Fibroblast of mammary gland (primary cell): ENCODE measurements around the gene CDKN2B-AS1.
A peak's percentile ranks its signal among the peaks of the same experiment; 100 is the strongest.

Source experiments
- DNase-seq: peaks from one replicate; pipeline ENCODE4 v3.0.0-alpha.2; 2010; ENCODE audit warnings: low read depth
- H3K4me3 ChIP-seq: 2 replicates; pipeline ENCODE4 v1.5.1; 2011; ENCODE audit warnings: low read depth, mild to moderate bottlenecking, low read length, moderate library complexity; ENCODE audit not compliant: control insufficient read depth
- CTCF ChIP-seq: conservative IDR thresholded peaks from 2 replicates; pipeline ENCODE4 v1.5.1; 2011; ENCODE audit warnings: low read depth, low read length, inconsistent platforms; ENCODE audit not compliant: control insufficient read depth, insufficient read depth

Gene CDKN2B-AS1

GRCh38 chr9:22043928-22044327, 49.3 kb downstream of the CDKN2B-AS1 start:
- TF ChIP-seq CTCF, result no peak
- no peak overlapping the region for H3K4me3 ChIP-seq
- DNase-seq, result no peak

GRCh38 chr9:22044583-22044982, 50.0 kb downstream of the CDKN2B-AS1 start:
- DNase-seq, result peak; percentile 93
- no peak for TF ChIP-seq CTCF

GRCh38 chr9:22045423-22045822, 50.8 kb downstream of the CDKN2B-AS1 start:
- TF ChIP-seq CTCF, result no peak
- no peak overlapping the region for H3K4me3 ChIP-seq
- no peak for DNase-seq

More at GRCh38 chr9:22044583-22044982, 50.0 kb downstream of the CDKN2B-AS1 start:
- no peak overlapping the region for H3K4me3 ChIP-seq

GRCh38 chr9:22046243-22046885, 51.8 kb downstream of the CDKN2B-AS1 start:
- no peak for DNase-seq
- no peak for TF ChIP-seq CTCF
- H3K4me3 ChIP-seq, result no peak overlapping the region

GRCh38 chr9:22047596-22047995, 53.0 kb downstream of the CDKN2B-AS1 start:
- H3K4me3 ChIP-seq, result no peak overlapping the region
- no peak for TF ChIP-seq CTCF
- no peak for DNase-seq

GRCh38 chr9:22049411-22049810, 54.8 kb downstream of the CDKN2B-AS1 start:
- peak; percentile 76 for DNase-seq
- no peak overlapping the region for H3K4me3 ChIP-seq
- no peak for TF ChIP-seq CTCF

GRCh38 chr9:22050924-22051323, 56.3 kb downstream of the CDKN2B-AS1 start:
- no peak for DNase-seq
- H3K4me3 ChIP-seq, result no peak overlapping the region

More at GRCh38 chr9:22050924-22051323, 56.3 kb downstream of the CDKN2B-AS1 start:
- TF ChIP-seq CTCF, result no peak
